Caco-2 (cell line): Measurements from ENCODE around the gene CARD11. TPM values are rescaled to one million over a fixed set of nuclear protein-coding genes. Genes with fewer than 3 reads are reported as not detected.

Experiments
- BruUV-seq: library from RNA; stranded (reverse); fragments of 400-500 nt; replicated peaks from 2 replicates; lab custom pipeline; 2021; lab: Mats Ljungman, UMichigan
- CTCF ChIA-PET: fragments of 300-600 bp; sonication (Branson Sonifier 250); formaldehyde crosslinking; loops from one replicate; lab custom pipeline; 2022; ENCODE audit warnings: antibody characterized with exemption; lab: Charles Lee
- POLR2A ChIA-PET: fragments of 300-600 bp; sonication (Branson Sonifier 250); formaldehyde crosslinking; loops from one replicate; lab custom pipeline; 2022; ENCODE audit warnings: antibody characterized with exemption; lab: Charles Lee
- DNase-seq, 2 experiments: peaks; one replicate each; pipeline versions ENCODE4 v3.0.0 to v3.0.0-alpha.2; 2020 to 2022
- H3K27me3 ChIP-seq: replicated peaks from 2 replicates; pipeline ENCODE4 v1.6.0; 2011; ENCODE audit warnings: low read length; ENCODE audit not compliant: control insufficient read depth, insufficient read depth
- H3K36me3 ChIP-seq: 2 replicates; pipeline ENCODE4 v1.5.1; 2011; ENCODE audit warnings: low read length; ENCODE audit not compliant: control insufficient read depth, insufficient read depth
- H3K4me1 ChIP-seq: fragments of 250-450 bp; sonication (Bioruptor Pico); 2 replicates; pipeline ENCODE4 v1.5.1; 2020; ENCODE audit warnings: mild to moderate bottlenecking
- H3K4me3 ChIP-seq: 2 replicates; pipeline ENCODE4 v1.5.1; 2011; ENCODE audit warnings: low read depth, mild to moderate bottlenecking, control low read depth, low read length
- H3K9me3 ChIP-seq: fragments of 250-450 bp; sonication (Bioruptor Pico); 2 replicates; pipeline ENCODE4 v1.5.1; 2020; ENCODE audit warnings: mild to moderate bottlenecking, moderate library complexity
- H3K27ac Mint-ChIP-seq: one replicate; pipeline ENCODE4 v1.8.0; 2022; ENCODE audit warnings: mixed read lengths; ENCODE audit not compliant: unreplicated experiment
- H3K27me3 Mint-ChIP-seq: one replicate; pipeline ENCODE4 v1.8.0; 2022; ENCODE audit warnings: mixed read lengths; ENCODE audit not compliant: insufficient read depth, unreplicated experiment
- H3K36me3 Mint-ChIP-seq: one replicate; pipeline ENCODE4 v1.8.0; 2022; ENCODE audit warnings: mild to moderate bottlenecking, mixed read lengths; ENCODE audit not compliant: insufficient read depth, unreplicated experiment
- H3K4me1 Mint-ChIP-seq: one replicate; pipeline ENCODE4 v1.8.0; 2022; ENCODE audit warnings: low read depth, mixed read lengths; ENCODE audit not compliant: unreplicated experiment
- H3K4me3 Mint-ChIP-seq: one replicate; pipeline ENCODE4 v1.8.0; 2022; ENCODE audit warnings: mild to moderate bottlenecking, moderate library complexity, mixed read lengths; ENCODE audit not compliant: unreplicated experiment
- H3K9me3 Mint-ChIP-seq: one replicate; pipeline ENCODE4 v1.8.0; 2022; ENCODE audit warnings: mixed read lengths; ENCODE audit not compliant: unreplicated experiment
- CTCF ChIP-seq, 2 experiments: fragments of 200-600 bp in 1 of 2; IDR thresholded peaks; 1 replicate in 1 of 2; 2 replicates in 1 of 2; pipeline versions ENCODE4 v1.5.1 to v1.8.0; 2011 to 2022; ENCODE audit warnings: antibody characterized with exemption in 1 of 2, control low read depth in 1 of 2, inconsistent platforms in 1 of 2, low read depth in 1 of 2, low read length in 1 of 2, mild to moderate bottlenecking in 1 of 2, moderate library complexity in 1 of 2; ENCODE audit not compliant: insufficient read depth in 1 of 2, severe bottlenecking in 1 of 2, unreplicated experiment in 1 of 2
- intact Hi-C: fragments of 100-400 bp; cut with micrococcal nuclease; formaldehyde crosslinking; loops from one replicate; pipeline ENCODE4 v1.10.0; 2022; ENCODE audit not compliant: unreplicated experiment
- total RNA-seq: library from RNA; stranded (reverse); gene quantifications from 2 replicates; pipeline ENCODE4 v1.2.3, GENCODE V29; 2022

Gene CARD11
- total RNA-seq, 1 experiment from 2014 or later = 5.4 TPM

GRCh38 chr7:2897023-2897422 is 146.6 kb downstream of the CARD11 start:
- ChIA-PET POLR2A (no interaction called here), CTCF (no interaction called here)
- H3K4me3 Mint-ChIP-seq = no peak overlapping the region
- no peaks in the 10 kb centered on the region for H3K36me3 ChIP-seq
- TF ChIP-seq CTCF (IDR thresholded peaks at IDR 0.05; ENCODE audit: insufficient read depth in 1 of 2, low read depth in 1 of 2, low read length in 1 of 2, severe bottlenecking in 1 of 2, unreplicated experiment in 1 of 2) = no peak
- H3K4me1 ChIP-seq = no peaks in the 10 kb centered on the region
- no TSS peak for BruUV-seq
- H3K27ac Mint-ChIP-seq = no peak overlapping the region
- intact Hi-C loops = no loop called here
- no peaks in the 10 kb centered on the region for H3K4me1 Mint-ChIP-seq
- H3K9me3 Mint-ChIP-seq = no peaks in the 10 kb centered on the region
- H3K27me3 Mint-ChIP-seq = no peaks in the 10 kb centered on the region
- H3K4me3 ChIP-seq = no peak overlapping the region
- H3K36me3 Mint-ChIP-seq = no peaks in the 10 kb centered on the region
- no peaks in the 10 kb centered on the region for H3K9me3 ChIP-seq
- DNase-seq = no peak
- no peaks in the 10 kb centered on the region for H3K27me3 ChIP-seq

- intact Hi-C loops = no loop called here
- H3K27ac Mint-ChIP-seq = no peak overlapping the region
- Histone ChIP-seq H3K27me3 (no peaks in the 10 kb centered on the region), H3K4me3 (no peak overlapping the region), H3K9me3 (no peaks in the 10 kb centered on the region), H3K36me3 (no peaks in the 10 kb centered on the region), H3K4me1 (no peaks in the 10 kb centered on the region)
- no peaks in the 10 kb centered on the region for H3K27me3 Mint-ChIP-seq
- no peak for TF ChIP-seq CTCF (IDR thresholded peaks at IDR 0.05; ENCODE audit: insufficient read depth in 1 of 2, low read depth in 1 of 2, low read length in 1 of 2, severe bottlenecking in 1 of 2, unreplicated experiment in 1 of 2)
- ChIA-PET CTCF (no interaction called here), POLR2A (no interaction called here)
- H3K4me1 Mint-ChIP-seq = no peaks in the 10 kb centered on the region
- no peaks in the 10 kb centered on the region for H3K9me3 Mint-ChIP-seq
- no peaks in the 10 kb centered on the region for H3K36me3 Mint-ChIP-seq
- no peak for DNase-seq
- BruUV-seq = no TSS peak
- H3K4me3 Mint-ChIP-seq = no peak overlapping the region
These were observed 147.5 kb downstream of the CARD11 start for GRCh38 chr7:2896131-2896530.

GRCh38 chr7:2894118-2894940 is 149.3 kb downstream of the CARD11 start:
- CTCF ChIA-PET = interaction anchor here (0.6 to 0.7 kb wide), 3 partner anchors 9 to 506 kb away, joined by 3 to 6 read pairs (median 4); no protein-coding TSS in a partner anchor

More at GRCh38 chr7:2894118-2894940, 149.3 kb downstream of the CARD11 start:
- Mint-ChIP-seq H3K27me3 (no peaks in the 10 kb centered on the region), H3K4me3 (no peak overlapping the region), H3K27ac (no peak overlapping the region), H3K36me3 (no peaks in the 10 kb centered on the region), H3K4me1 (no peaks in the 10 kb centered on the region), H3K9me3 (no peaks in the 10 kb centered on the region)
- TF ChIP-seq CTCF (IDR thresholded peaks at IDR 0.05; ENCODE audit: insufficient read depth in 1 of 2, low read depth in 1 of 2, low read length in 1 of 2, severe bottlenecking in 1 of 2, unreplicated experiment in 1 of 2) = no peak
- intact Hi-C loops = no loop called here
- H3K4me1 ChIP-seq = no peaks in the 10 kb centered on the region
- H3K4me3 ChIP-seq = no peak overlapping the region
- no peaks in the 10 kb centered on the region for H3K27me3 ChIP-seq
- BruUV-seq = no TSS peak
- POLR2A ChIA-PET = no interaction called here
- no peaks in the 10 kb centered on the region for H3K9me3 ChIP-seq
- H3K36me3 ChIP-seq = no peaks in the 10 kb centered on the region
- DNase-seq = no peak
